ENCODE data around the gene FOXRED2. TPM values are rescaled to one million over a fixed set of nuclear protein-coding genes. Genes with fewer than 3 reads are reported as not detected.

Gene FOXRED2
- total and polyA plus RNA-seq, 2 of the 8 experiments (the other 6 are each of a cell fraction or from before 2014, with no cell fraction given): 11.5 to 27.8 TPM

- Histone ChIP-seq H3K56ac (replicated peaks; ENCODE audit: insufficient read length, low read depth, low read length) (no peak overlapping the region), H3K4me2 (ENCODE audit: insufficient read depth in 1 of 2, low read depth in 2 of 2, low read length in 2 of 2) (no peak overlapping the region), H3K27me3 (replicated peaks in 1 of 4; ENCODE audit: control insufficient read depth in 3 of 4, extremely low read depth in 1 of 4, insufficient read depth in 3 of 4, low read length in 3 of 4) (no peaks in the 10 kb centered on the region), H4K20me1 (replicated peaks in 1 of 2; ENCODE audit: control insufficient read depth in 1 of 2, insufficient read depth in 2 of 2, low read length in 2 of 2) (no peaks in the 10 kb centered on the region), H3K9me3 (ENCODE audit: insufficient read depth in 2 of 2, low read depth in 1 of 2, low read length in 1 of 2) (peaks cover 0 to 6% of the 10 kb centered on the region in 2 experiments; a peak in 1 of 4 replicates), H3K4me1 (replicated peaks in 1 of 4; ENCODE audit: control insufficient read depth in 3 of 4, insufficient read depth in 4 of 4, low read length in 3 of 4) (peaks cover 0 to 5% (median 1%) of the 10 kb centered on the region in 4 experiments; a peak in 2 of 7 replicates), H3K27ac (ENCODE audit: low read depth, low read length) (no peak overlapping the region), H3K23me2 (ENCODE audit: low read depth, low read length) (no peaks in the 10 kb centered on the region), H4K5ac (ENCODE audit: insufficient read length, low read depth, low read length) (no peak overlapping the region), H3K9ac (replicated peaks in 1 of 4; ENCODE audit: extremely low read depth in 1 of 4, low read depth in 3 of 4, low read length in 3 of 4) (no peak overlapping the region), H3K79me2 (ENCODE audit: control insufficient read depth in 1 of 2, insufficient read depth in 2 of 2, low read length in 2 of 2) (no peaks in the 10 kb centered on the region), H3K4me3 (ENCODE audit: extremely low read depth in 1 of 4, insufficient read depth in 2 of 4, low read depth in 3 of 4, low read length in 4 of 4) (no peak overlapping the region), H4K91ac (replicated peaks; ENCODE audit: insufficient read length, low read length) (no peak overlapping the region), H2BK20ac (ENCODE audit: low read length) (no peak overlapping the region), H2BK15ac (ENCODE audit: low read length) (no peak overlapping the region), H3K36me3 (ENCODE audit: control insufficient read depth in 2 of 4, insufficient read depth in 4 of 4, low read length in 3 of 4) (no peaks in the 10 kb centered on the region), H2BK5ac (ENCODE audit: low read depth, low read length) (no peak overlapping the region), H3K14ac (ENCODE audit: insufficient read length) (no peak overlapping the region), H3K4ac (replicated peaks; ENCODE audit: insufficient read length, low read depth, low read length) (no peak overlapping the region), H3K23ac (ENCODE audit: insufficient read length) (no peak overlapping the region), H2BK120ac (replicated peaks; ENCODE audit: low read depth, low read length) (no peak overlapping the region), H3K18ac (ENCODE audit: extremely low read depth, low read length) (no peak overlapping the region), H3K79me1 (ENCODE audit: low read depth, low read length) (no peaks in the 10 kb centered on the region), H2AFZ (ENCODE audit: low read length) (no peak overlapping the region), H4K8ac (ENCODE audit: extremely low read depth, insufficient read depth, low read length) (no peak overlapping the region), H2AK5ac (ENCODE audit: low read depth, low read length) (no peak overlapping the region), H2BK12ac (ENCODE audit: low read depth, low read length) (no peak overlapping the region)
- 85% methylated on average over 7 of the region's 7 CpGs; no CpG with 5 or more reads in 1 of the 2 experiments for WGBS, 2 experiments (ENCODE audit: extremely low coverage in 1 of 2, insufficient coverage in 1 of 2, insufficient read length in 1 of 2, insufficient replicate concordance in 2 of 2, low coverage in 1 of 2, low lambda C conversion rate in 2 of 2, missing lambda C conversion rate in 1 of 2)
- ChIA-PET CTCF (ENCODE audit: partially characterized antibody) (interaction anchor here (0.6 to 3.1 kb wide), 7 partner anchors 8 to 1325 kb away, joined by 3 to 21 read pairs (median 3); no protein-coding TSS in a partner anchor), POLR2A (ENCODE audit: partially characterized antibody) (interaction anchor here (1.0 to 1.2 kb wide), 3 partner anchors 9 to 70 kb away, joined by 3 to 4 read pairs (median 4); partner anchors contain the start of gene EIF3D)
- FAIRE-seq: no peak
- no peak for DNase-seq (ENCODE audit: low read depth in 1 of 2, low spot score in 2 of 2)
- no peak for TF ChIP-seq CTCF (IDR thresholded peaks at IDR 0.05; ENCODE audit: control extremely low read depth in 1 of 3, insufficient read depth in 1 of 3, low read depth in 1 of 3, low read length in 3 of 3)
- TF ChIP-seq RNF2 (IDR thresholded peaks at IDR 0.05; ENCODE audit: borderline replicate concordance, low read depth, low read length, missing control alignments, poor library complexity, severe bottlenecking): no peak
- TF ChIP-seq POU5F1 (IDR thresholded peaks at IDR 0.05; ENCODE audit: low read depth, low read length): no peak
- no peak for TF ChIP-seq BRCA1 (IDR thresholded peaks at IDR 0.05; ENCODE audit: low read depth, low read length)
- TF ChIP-seq RBBP5 (IDR thresholded peaks at IDR 0.05; ENCODE audit: borderline replicate concordance, low read depth, low read length): no peak
- no peak for TF ChIP-seq YY1 (IDR thresholded peaks at IDR 0.05; ENCODE audit: low read depth, low read length)
- TF ChIP-seq ZNF274 (IDR thresholded peaks at IDR 0.05; ENCODE audit: borderline replicate concordance, extremely low read depth, low read length): no peak
- no peak for TF ChIP-seq SP4 (IDR thresholded peaks at IDR 0.05; ENCODE audit: low read length)
- TF ChIP-seq BACH1 (IDR thresholded peaks at IDR 0.05; ENCODE audit: low read length): no peak
- TF ChIP-seq TEAD4 (IDR thresholded peaks at IDR 0.05; ENCODE audit: low read depth, low read length): no peak
- no peak for TF ChIP-seq SP1 (IDR thresholded peaks at IDR 0.05; ENCODE audit: low read depth, low read length)
- TF ChIP-seq KDM1A (IDR thresholded peaks at IDR 0.05; ENCODE audit: borderline replicate concordance, low read length): no peak
These were observed 31.7 kb upstream of the FOXRED2 start for GRCh38 chr22:36538529-36538928.
